ENCODE measurements around the gene IL37.

Gene IL37

GRCh38 chr2:112910219-112910618 is 746 bp upstream of the IL37 start:
- Histone ChIP-seq H3K4me3 (ENCODE audit: severe bottlenecking) (no peak overlapping the region), H3K36me3 (ENCODE audit: low read depth) (no peaks in the 10 kb centered on the region), H3K27ac (ENCODE audit: poor library complexity, severe bottlenecking) (no peak overlapping the region), H3K27me3 (ENCODE audit: insufficient read depth, poor library complexity, severe bottlenecking) (no peaks in the 10 kb centered on the region), H3K9me3 (ENCODE audit: severe bottlenecking) (no peaks in the 10 kb centered on the region), H3K4me1 (ENCODE audit: insufficient read depth, poor library complexity, severe bottlenecking) (no peaks in the 10 kb centered on the region)
- DNase-seq (ENCODE audit: low spot score): no peak
- no peak for TF ChIP-seq CTCF (IDR thresholded peaks at IDR 0.05; ENCODE audit: poor library complexity, severe bottlenecking)
- no peak for ATAC-seq (ENCODE audit: low read depth)

GRCh38 chr2:112912403-112912802 is 1.4 kb downstream of the IL37 start:
- no peaks in the 10 kb centered on the region for H3K27me3 ChIP-seq (ENCODE audit: insufficient read depth, poor library complexity, severe bottlenecking)

DNA sequence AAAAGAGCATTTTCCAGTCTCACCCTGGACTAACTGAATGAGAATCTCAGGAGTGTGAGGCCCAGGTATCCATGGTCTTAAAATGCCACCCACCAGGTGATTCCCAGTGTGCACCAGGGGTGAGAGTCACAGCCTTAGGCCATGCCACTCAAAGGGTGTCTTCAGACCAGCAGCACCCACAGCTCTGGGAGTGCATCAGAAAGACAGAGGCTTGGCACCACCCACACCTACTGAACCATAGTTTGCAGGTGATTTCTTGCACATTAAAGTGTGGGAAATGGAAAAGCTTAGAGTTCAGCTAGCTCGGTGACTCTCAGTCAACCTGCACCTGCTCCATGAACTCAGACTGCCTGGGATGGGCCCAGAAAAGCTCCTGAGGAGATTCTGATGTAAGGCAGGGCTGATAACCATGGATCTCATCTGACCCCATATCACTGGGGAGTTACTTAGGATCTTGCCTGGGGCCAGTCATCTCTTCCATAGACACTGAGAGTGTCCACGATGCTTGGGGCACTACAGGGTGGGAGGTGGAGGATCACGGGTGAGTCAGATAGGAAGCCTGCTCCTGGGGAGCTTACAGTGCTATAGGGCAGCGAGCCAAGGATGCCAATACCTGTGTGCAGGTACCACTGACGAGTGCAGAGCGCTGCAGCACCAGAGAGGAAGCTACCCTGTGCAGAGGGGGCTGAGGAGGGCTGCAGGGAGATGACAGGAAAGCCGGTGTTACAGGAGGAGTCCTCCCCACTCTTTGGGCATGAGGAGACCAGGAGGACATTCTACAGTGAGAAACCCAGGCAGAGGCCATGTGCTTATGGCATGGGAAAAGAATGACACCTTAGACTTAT is 4.6 kb downstream of the IL37 start:
- no peak for TF ChIP-seq CTCF (IDR thresholded peaks at IDR 0.05; ENCODE audit: poor library complexity, severe bottlenecking)
- ATAC-seq (ENCODE audit: low read depth) (peak; percentile 41; the same call in 1 of the 3 replicates), DNase-seq (ENCODE audit: low spot score) (no peak)
- H3K27ac ChIP-seq (ENCODE audit: poor library complexity, severe bottlenecking): no peak overlapping the region
- no peaks in the 10 kb centered on the region for H3K27me3 ChIP-seq (ENCODE audit: insufficient read depth, poor library complexity, severe bottlenecking)
- no peaks in the 10 kb centered on the region for H3K36me3 ChIP-seq (ENCODE audit: low read depth)
- no peaks in the 10 kb centered on the region for H3K9me3 ChIP-seq (ENCODE audit: severe bottlenecking)
- no peak overlapping the region for H3K4me3 ChIP-seq (ENCODE audit: severe bottlenecking)
- H3K4me1 ChIP-seq (ENCODE audit: insufficient read depth, poor library complexity, severe bottlenecking): peaks cover under 1% of the 10 kb centered on the region

More at GRCh38 chr2:112912403-112912802, 1.4 kb downstream of the IL37 start:
- DNase-seq (ENCODE audit: low spot score) (no peak), ATAC-seq (ENCODE audit: low read depth) (no peak)
- H3K27ac ChIP-seq (ENCODE audit: poor library complexity, severe bottlenecking): no peak overlapping the region
- no peak overlapping the region for H3K4me3 ChIP-seq (ENCODE audit: severe bottlenecking)
- H3K9me3 ChIP-seq (ENCODE audit: severe bottlenecking): no peaks in the 10 kb centered on the region
- TF ChIP-seq CTCF (IDR thresholded peaks at IDR 0.05; ENCODE audit: poor library complexity, severe bottlenecking): no peak
- H3K36me3 ChIP-seq (ENCODE audit: low read depth): no peaks in the 10 kb centered on the region
- no peaks in the 10 kb centered on the region for H3K4me1 ChIP-seq (ENCODE audit: insufficient read depth, poor library complexity, severe bottlenecking)

- DNase-seq (ENCODE audit: low spot score): no peak
- Histone ChIP-seq H3K36me3 (ENCODE audit: low read depth) (no peaks in the 10 kb centered on the region), H3K4me1 (ENCODE audit: insufficient read depth, poor library complexity, severe bottlenecking) (peaks cover 6% of the 10 kb centered on the region), H3K4me3 (ENCODE audit: severe bottlenecking) (no peak overlapping the region), H3K27me3 (ENCODE audit: insufficient read depth, poor library complexity, severe bottlenecking) (no peaks in the 10 kb centered on the region), H3K9me3 (ENCODE audit: severe bottlenecking) (no peaks in the 10 kb centered on the region), H3K27ac (ENCODE audit: poor library complexity, severe bottlenecking) (no peak overlapping the region)
- ATAC-seq (ENCODE audit: low read depth): no peak
- no peak for TF ChIP-seq CTCF (IDR thresholded peaks at IDR 0.05; ENCODE audit: poor library complexity, severe bottlenecking)
These were observed 5.2 kb downstream of the IL37 start for GRCh38 chr2:112916145-112916571.

Data from RWPE2 (cell line).